GM23338 (cell line): ENCODE data around the gene CASK. TPM values are rescaled to one million over a fixed set of nuclear protein-coding genes. Genes with fewer than 3 reads are reported as not detected.

ENCODE experiments used
- ATAC-seq: fragments of 200-7000 bp; cut with Tn5 transposase; 3 replicates; pipeline ENCODE4 v1.9.1; 2020
- DNase-seq: peaks from one replicate; pipeline ENCODE4 v3.0.0-alpha.2; 2015; ENCODE audit warnings: low spot score
- H2AFZ ChIP-seq: fragments of 200-600 bp; sonication (generic); 2 replicates; pipeline ENCODE4 v1.8.0; 2016; ENCODE audit warnings: antibody characterized with exemption, mild to moderate bottlenecking, moderate library complexity
- H3F3A ChIP-seq: fragments of 200-600 bp; sonication (generic); replicated peaks from 2 replicates; pipeline ENCODE4 v1.8.0; 2017; ENCODE audit warnings: antibody characterized with exemption, mixed run types, low read depth
- H3K27ac ChIP-seq: fragments of 200-600 bp; sonication (generic); 2 replicates; pipeline ENCODE4 v1.6.1; 2016; ENCODE audit warnings: low read depth
- H3K27me3 ChIP-seq: fragments of 200-600 bp; sonication (generic); 2 replicates; pipeline ENCODE4 v1.8.0; 2016; ENCODE audit warnings: mild to moderate bottlenecking, mixed run types, moderate library complexity; ENCODE audit not compliant: insufficient read depth
- H3K36me3 ChIP-seq: fragments of 200-600 bp; sonication (generic); 2 replicates; pipeline ENCODE4 v1.8.0; 2016; ENCODE audit warnings: mild to moderate bottlenecking; ENCODE audit not compliant: insufficient read depth
- H3K4me1 ChIP-seq: fragments of 200-600 bp; sonication (generic); 2 replicates; pipeline ENCODE4 v1.8.0; 2016; ENCODE audit warnings: mild to moderate bottlenecking, moderate library complexity; ENCODE audit not compliant: insufficient read depth
- H3K4me2 ChIP-seq: fragments of 200-600 bp; sonication (generic); 2 replicates; pipeline ENCODE4 v1.7.1; 2017; ENCODE audit warnings: mixed run types
- H3K4me3 ChIP-seq: fragments of 200-600 bp; sonication (generic); 2 replicates; pipeline ENCODE4 v1.6.1; 2016; ENCODE audit warnings: mixed run types
- H3K79me2 ChIP-seq: fragments of 200-600 bp; sonication (generic); replicated peaks from 2 replicates; pipeline ENCODE4 v1.8.0; 2017; ENCODE audit warnings: mild to moderate bottlenecking; ENCODE audit not compliant: insufficient read depth
- H3K9me2 ChIP-seq: fragments of 200-600 bp; sonication (generic); 2 replicates; pipeline ENCODE4 v1.8.0; 2017; ENCODE audit not compliant: insufficient read depth
- H4K20me1 ChIP-seq: fragments of 200-600 bp; sonication (generic); replicated peaks from 2 replicates; pipeline ENCODE4 v1.8.0; 2017; ENCODE audit warnings: mild to moderate bottlenecking; ENCODE audit not compliant: insufficient read depth
- H3K27ac Mint-ChIP-seq: 2 replicates; pipeline ENCODE4 v1.8.0; 2020; ENCODE audit warnings: inconsistent platforms, mild to moderate bottlenecking, moderate library complexity, mixed read lengths
- H3K27me3 Mint-ChIP-seq: 3 replicates; pipeline ENCODE4 v1.8.0; 2022; ENCODE audit warnings: low read depth, mild to moderate bottlenecking, moderate library complexity, mixed read lengths, inconsistent platforms; ENCODE audit not compliant: insufficient read depth, poor library complexity
- H3K36me3 Mint-ChIP-seq: 3 replicates; pipeline ENCODE4 v1.8.0; 2021; ENCODE audit warnings: low read depth, mild to moderate bottlenecking, inconsistent platforms, moderate library complexity, mixed read lengths
- H3K4me1 Mint-ChIP-seq: 3 replicates; pipeline ENCODE4 v1.8.0; 2020; ENCODE audit warnings: mild to moderate bottlenecking, inconsistent platforms, mixed read lengths
- H3K4me3 Mint-ChIP-seq: 3 replicates; pipeline ENCODE4 v1.8.0; 2021; ENCODE audit warnings: moderate library complexity, mild to moderate bottlenecking, inconsistent platforms, mixed read lengths
- H3K9me3 Mint-ChIP-seq: 3 replicates; pipeline ENCODE4 v1.8.0; 2020; ENCODE audit warnings: moderate library complexity, mild to moderate bottlenecking, inconsistent platforms, mixed read lengths
- CREB1 ChIP-seq: fragments of 250-450 bp; sonication (Bioruptor Pico); IDR thresholded peaks from 2 replicates; pipeline ENCODE4 v1.5.0; 2020; ENCODE audit warnings: low read depth, mild to moderate bottlenecking, moderate library complexity
- ETS1 ChIP-seq: IDR thresholded peaks from 2 replicates; pipeline ENCODE4 v1.6.1; 2016; ENCODE audit warnings: antibody characterized with exemption
- EZH2 ChIP-seq: fragments of 200-600 bp; sonication (generic); IDR thresholded peaks from one replicate; pipeline ENCODE4 v1.8.0; 2017; ENCODE audit warnings: antibody characterized with exemption, mild to moderate bottlenecking, low read depth; ENCODE audit not compliant: unreplicated experiment
- EZH2phosphoT487 ChIP-seq: fragments of 200-600 bp; sonication (generic); IDR thresholded peaks from one replicate; pipeline ENCODE4 v1.8.1; 2018; ENCODE audit warnings: antibody characterized with exemption; ENCODE audit not compliant: unreplicated experiment
- JUNB ChIP-seq: IDR thresholded peaks from one replicate; pipeline ENCODE4 v1.6.1; 2016; ENCODE audit warnings: antibody characterized with exemption; ENCODE audit not compliant: unreplicated experiment
- NANOG ChIP-seq: IDR thresholded peaks from 2 replicates; pipeline ENCODE4 v1.6.1; 2016; ENCODE audit warnings: antibody characterized with exemption, borderline replicate concordance
- POLR2AphosphoS5 ChIP-seq: IDR thresholded peaks from 2 replicates; pipeline ENCODE4 v1.6.1; 2016; ENCODE audit warnings: antibody characterized with exemption, low read depth
- STAT1 ChIP-seq: IDR thresholded peaks from one replicate; pipeline ENCODE4 v1.6.1; 2016; ENCODE audit warnings: antibody characterized with exemption; ENCODE audit not compliant: unreplicated experiment
- ZNF114 ChIP-seq: fragments of 250-450 bp; sonication (Bioruptor Pico); IDR thresholded peaks from 2 replicates; pipeline ENCODE4 v1.5.0; 2020; ENCODE audit warnings: mild to moderate bottlenecking, moderate library complexity
- ZNF331 ChIP-seq: fragments of 250-450 bp; sonication (Bioruptor Pico); IDR thresholded peaks from 2 replicates; pipeline ENCODE4 v1.5.0; 2020; ENCODE audit warnings: low read depth, mild to moderate bottlenecking, moderate library complexity
- polyA plus RNA-seq: library from polyadenylated mRNA; unstranded; fragments of >200 nt; fragmentation: Nextera tagmentation; extraction: Ambion mirVana; gene quantifications from 2 replicates; pipeline ENCODE4 v1.2.1, GENCODE V29; 2016
- total RNA-seq: library from RNA; depleted of rRNA; stranded (reverse); fragments of >200 nt; shearing (Covaris generic); gene quantifications from 2 replicates; pipeline ENCODE4 v1.2.3, GENCODE V29; 2014
- TF ChIP-seq, protein P1 (sequence below): IDR thresholded peaks from one replicate; pipeline ENCODE4 v1.6.1; 2018; ENCODE audit warnings: antibody characterized with exemption; ENCODE audit not compliant: unreplicated experiment
- TF ChIP-seq, protein P2 (sequence below), 2 experiments: fragments of 200-600 bp in 1 of 2; sonication (generic) in 1 of 2; conservative IDR thresholded peaks; 2 replicates each; pipeline versions ENCODE4 v1.5.1 to v1.6.1; 2016 to 2017; ENCODE audit warnings: antibody characterized with exemption in 2 of 2, low read depth in 2 of 2, mild to moderate bottlenecking in 2 of 2, moderate library complexity in 1 of 2
- TF ChIP-seq, protein P3 (sequence below): fragments of 250-450 bp; sonication (Bioruptor Pico); IDR thresholded peaks from 2 replicates; pipeline ENCODE4 v1.5.0; 2020; ENCODE audit warnings: mild to moderate bottlenecking, moderate library complexity

Gene CASK
- total and polyA plus RNA-seq, 2 experiments from 2014 or later: 15.3 to 44.4 TPM

- H3K79me2 ChIP-seq: no peaks in the 10 kb centered on the region
- no peaks in the 10 kb centered on the region for H3K9me2 ChIP-seq
- TF ChIP-seq, protein P1, sequence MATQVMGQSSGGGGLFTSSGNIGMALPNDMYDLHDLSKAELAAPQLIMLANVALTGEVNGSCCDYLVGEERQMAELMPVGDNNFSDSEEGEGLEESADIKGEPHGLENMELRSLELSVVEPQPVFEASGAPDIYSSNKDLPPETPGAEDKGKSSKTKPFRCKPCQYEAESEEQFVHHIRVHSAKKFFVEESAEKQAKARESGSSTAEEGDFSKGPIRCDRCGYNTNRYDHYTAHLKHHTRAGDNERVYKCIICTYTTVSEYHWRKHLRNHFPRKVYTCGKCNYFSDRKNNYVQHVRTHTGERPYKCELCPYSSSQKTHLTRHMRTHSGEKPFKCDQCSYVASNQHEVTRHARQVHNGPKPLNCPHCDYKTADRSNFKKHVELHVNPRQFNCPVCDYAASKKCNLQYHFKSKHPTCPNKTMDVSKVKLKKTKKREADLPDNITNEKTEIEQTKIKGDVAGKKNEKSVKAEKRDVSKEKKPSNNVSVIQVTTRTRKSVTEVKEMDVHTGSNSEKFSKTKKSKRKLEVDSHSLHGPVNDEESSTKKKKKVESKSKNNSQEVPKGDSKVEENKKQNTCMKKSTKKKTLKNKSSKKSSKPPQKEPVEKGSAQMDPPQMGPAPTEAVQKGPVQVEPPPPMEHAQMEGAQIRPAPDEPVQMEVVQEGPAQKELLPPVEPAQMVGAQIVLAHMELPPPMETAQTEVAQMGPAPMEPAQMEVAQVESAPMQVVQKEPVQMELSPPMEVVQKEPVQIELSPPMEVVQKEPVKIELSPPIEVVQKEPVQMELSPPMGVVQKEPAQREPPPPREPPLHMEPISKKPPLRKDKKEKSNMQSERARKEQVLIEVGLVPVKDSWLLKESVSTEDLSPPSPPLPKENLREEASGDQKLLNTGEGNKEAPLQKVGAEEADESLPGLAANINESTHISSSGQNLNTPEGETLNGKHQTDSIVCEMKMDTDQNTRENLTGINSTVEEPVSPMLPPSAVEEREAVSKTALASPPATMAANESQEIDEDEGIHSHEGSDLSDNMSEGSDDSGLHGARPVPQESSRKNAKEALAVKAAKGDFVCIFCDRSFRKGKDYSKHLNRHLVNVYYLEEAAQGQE: no peak
- TF ChIP-seq, protein P2, sequence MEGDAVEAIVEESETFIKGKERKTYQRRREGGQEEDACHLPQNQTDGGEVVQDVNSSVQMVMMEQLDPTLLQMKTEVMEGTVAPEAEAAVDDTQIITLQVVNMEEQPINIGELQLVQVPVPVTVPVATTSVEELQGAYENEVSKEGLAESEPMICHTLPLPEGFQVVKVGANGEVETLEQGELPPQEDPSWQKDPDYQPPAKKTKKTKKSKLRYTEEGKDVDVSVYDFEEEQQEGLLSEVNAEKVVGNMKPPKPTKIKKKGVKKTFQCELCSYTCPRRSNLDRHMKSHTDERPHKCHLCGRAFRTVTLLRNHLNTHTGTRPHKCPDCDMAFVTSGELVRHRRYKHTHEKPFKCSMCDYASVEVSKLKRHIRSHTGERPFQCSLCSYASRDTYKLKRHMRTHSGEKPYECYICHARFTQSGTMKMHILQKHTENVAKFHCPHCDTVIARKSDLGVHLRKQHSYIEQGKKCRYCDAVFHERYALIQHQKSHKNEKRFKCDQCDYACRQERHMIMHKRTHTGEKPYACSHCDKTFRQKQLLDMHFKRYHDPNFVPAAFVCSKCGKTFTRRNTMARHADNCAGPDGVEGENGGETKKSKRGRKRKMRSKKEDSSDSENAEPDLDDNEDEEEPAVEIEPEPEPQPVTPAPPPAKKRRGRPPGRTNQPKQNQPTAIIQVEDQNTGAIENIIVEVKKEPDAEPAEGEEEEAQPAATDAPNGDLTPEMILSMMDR (conservative IDR thresholded peaks at IDR 0.05; ENCODE audit: low read depth in 2 of 2): no peak
- TF ChIP-seq EZH2phosphoT487: no peak
- no peak for TF ChIP-seq STAT1
- no peak for TF ChIP-seq CREB1 (CRISPR knock-in tag)
- no peak for TF ChIP-seq NANOG
- no peak for TF ChIP-seq ETS1
- no peak for TF ChIP-seq EZH2
- no peak for TF ChIP-seq POLR2AphosphoS5
- no peak for TF ChIP-seq ZNF114 (CRISPR knock-in tag)
- TF ChIP-seq, protein P3, sequence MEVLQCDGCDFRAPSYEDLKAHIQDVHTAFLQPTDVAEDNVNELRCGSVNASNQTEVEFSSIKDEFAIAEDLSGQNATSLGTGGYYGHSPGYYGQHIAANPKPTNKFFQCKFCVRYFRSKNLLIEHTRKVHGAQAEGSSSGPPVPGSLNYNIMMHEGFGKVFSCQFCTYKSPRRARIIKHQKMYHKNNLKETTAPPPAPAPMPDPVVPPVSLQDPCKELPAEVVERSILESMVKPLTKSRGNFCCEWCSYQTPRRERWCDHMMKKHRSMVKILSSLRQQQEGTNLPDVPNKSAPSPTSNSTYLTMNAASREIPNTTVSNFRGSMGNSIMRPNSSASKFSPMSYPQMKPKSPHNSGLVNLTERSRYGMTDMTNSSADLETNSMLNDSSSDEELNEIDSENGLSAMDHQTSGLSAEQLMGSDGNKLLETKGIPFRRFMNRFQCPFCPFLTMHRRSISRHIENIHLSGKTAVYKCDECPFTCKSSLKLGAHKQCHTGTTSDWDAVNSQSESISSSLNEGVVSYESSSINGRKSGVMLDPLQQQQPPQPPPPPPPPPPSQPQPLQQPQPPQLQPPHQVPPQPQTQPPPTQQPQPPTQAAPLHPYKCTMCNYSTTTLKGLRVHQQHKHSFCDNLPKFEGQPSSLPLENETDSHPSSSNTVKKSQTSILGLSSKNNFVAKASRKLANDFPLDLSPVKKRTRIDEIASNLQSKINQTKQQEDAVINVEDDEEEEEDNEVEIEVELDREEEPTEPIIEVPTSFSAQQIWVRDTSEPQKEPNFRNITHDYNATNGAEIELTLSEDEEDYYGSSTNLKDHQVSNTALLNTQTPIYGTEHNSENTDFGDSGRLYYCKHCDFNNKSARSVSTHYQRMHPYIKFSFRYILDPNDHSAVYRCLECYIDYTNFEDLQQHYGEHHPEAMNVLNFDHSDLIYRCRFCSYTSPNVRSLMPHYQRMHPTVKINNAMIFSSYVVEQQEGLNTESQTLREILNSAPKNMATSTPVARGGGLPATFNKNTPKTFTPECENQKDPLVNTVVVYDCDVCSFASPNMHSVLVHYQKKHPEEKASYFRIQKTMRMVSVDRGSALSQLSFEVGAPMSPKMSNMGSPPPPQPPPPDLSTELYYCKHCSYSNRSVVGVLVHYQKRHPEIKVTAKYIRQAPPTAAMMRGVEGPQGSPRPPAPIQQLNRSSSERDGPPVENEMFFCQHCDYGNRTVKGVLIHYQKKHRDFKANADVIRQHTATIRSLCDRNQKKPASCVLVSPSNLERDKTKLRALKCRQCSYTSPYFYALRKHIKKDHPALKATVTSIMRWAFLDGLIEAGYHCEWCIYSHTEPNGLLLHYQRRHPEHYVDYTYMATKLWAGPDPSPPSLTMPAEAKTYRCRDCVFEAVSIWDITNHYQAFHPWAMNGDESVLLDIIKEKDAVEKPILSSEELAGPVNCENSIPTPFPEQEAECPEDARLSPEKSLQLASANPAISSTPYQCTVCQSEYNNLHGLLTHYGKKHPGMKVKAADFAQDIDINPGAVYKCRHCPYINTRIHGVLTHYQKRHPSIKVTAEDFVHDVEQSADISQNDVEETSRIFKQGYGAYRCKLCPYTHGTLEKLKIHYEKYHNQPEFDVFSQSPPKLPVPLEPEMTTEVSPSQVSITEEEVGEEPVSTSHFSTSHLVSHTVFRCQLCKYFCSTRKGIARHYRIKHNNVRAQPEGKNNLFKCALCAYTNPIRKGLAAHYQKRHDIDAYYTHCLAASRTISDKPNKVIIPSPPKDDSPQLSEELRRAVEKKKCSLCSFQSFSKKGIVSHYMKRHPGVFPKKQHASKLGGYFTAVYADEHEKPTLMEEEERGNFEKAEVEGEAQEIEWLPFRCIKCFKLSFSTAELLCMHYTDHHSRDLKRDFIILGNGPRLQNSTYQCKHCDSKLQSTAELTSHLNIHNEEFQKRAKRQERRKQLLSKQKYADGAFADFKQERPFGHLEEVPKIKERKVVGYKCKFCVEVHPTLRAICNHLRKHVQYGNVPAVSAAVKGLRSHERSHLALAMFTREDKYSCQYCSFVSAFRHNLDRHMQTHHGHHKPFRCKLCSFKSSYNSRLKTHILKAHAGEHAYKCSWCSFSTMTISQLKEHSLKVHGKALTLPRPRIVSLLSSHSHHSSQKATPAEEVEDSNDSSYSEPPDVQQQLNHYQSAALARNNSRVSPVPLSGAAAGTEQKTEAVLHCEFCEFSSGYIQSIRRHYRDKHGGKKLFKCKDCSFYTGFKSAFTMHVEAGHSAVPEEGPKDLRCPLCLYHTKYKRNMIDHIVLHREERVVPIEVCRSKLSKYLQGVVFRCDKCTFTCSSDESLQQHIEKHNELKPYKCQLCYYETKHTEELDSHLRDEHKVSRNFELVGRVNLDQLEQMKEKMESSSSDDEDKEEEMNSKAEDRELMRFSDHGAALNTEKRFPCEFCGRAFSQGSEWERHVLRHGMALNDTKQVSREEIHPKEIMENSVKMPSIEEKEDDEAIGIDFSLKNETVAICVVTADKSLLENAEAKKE (CRISPR knock-in tag): no peak
- TF ChIP-seq JUNB: no peak
- TF ChIP-seq ZNF331 (CRISPR knock-in tag): no peak
- H4K20me1 ChIP-seq: no peaks in the 10 kb centered on the region
- no peak overlapping the region for H3K4me3 ChIP-seq
- Mint-ChIP-seq H3K9me3 (no peaks in the 10 kb centered on the region), H3K4me3 (no peak overlapping the region), H3K36me3 (peaks cover 3% of the 10 kb centered on the region; the same call in 1 of the 3 replicates), H3K4me1 (peaks cover 3% of the 10 kb centered on the region; the same call in 1 of the 3 replicates), H3K27me3 (no peaks in the 10 kb centered on the region), H3K27ac (no peak overlapping the region)
- H3K27ac ChIP-seq: no peak overlapping the region
- DNase-seq: no peak
- H3F3A ChIP-seq: no peaks in the 10 kb centered on the region
- no peaks in the 10 kb centered on the region for H3K4me1 ChIP-seq
- H3K36me3 ChIP-seq: no peaks in the 10 kb centered on the region
- no peak for ATAC-seq
- H3K4me2 ChIP-seq: no peak overlapping the region
- H2AFZ ChIP-seq: no peak overlapping the region
- H3K27me3 ChIP-seq: no peaks in the 10 kb centered on the region
Measured at GRCh38 chrX:41538707-41539106, 384.6 kb downstream of the CASK start.
